ENCODE measurements around the gene NHS. TPM values are rescaled to one million over a fixed set of nuclear protein-coding genes. Genes with fewer than 3 reads are reported as not detected.

NHS gene
- total and polyA plus RNA-seq, 2 of the 4 experiments (the other 2 are of a cell fraction), result 0.36 to 0.90 TPM

DNA sequence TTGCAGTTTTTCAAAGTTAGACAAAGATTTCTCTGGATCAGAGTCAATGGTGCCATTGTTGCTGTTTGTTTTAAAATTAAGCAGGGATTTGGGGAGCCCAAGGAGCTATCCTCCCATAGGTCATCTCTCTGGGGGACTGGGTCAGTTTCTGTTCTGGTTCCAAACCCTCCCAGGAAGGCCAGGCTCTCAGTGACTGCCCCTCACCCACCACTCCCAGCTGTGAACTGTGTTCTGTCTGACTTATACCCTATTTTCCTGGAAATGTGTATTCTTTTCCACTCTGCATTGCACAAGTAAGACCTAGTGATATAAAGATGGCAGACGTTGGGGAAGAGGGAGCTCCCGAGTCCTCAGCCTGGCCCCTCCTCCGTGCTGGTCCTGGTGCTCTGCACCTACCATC, 65.8 kb downstream of the NHS start:
- H3K9me3 ChIP-seq (ENCODE audit: control insufficient read depth, insufficient read depth, low read length), result no peaks in the 10 kb centered on the region
- BruUV-seq (replicated peaks), result no TSS peak
- no peak overlapping the region for H3K27ac ChIP-seq (ENCODE audit: insufficient read depth, low read length)
- POLR2A ChIA-PET (ENCODE audit: unreplicated experiment), result no interaction called here
- no peak for TF ChIP-seq RCOR1 (IDR thresholded peaks at IDR 0.05; ENCODE audit: insufficient replicate concordance, low read length)
- H3K4me3 ChIP-seq (ENCODE audit: insufficient read depth, low read depth, low read length), result no peak overlapping the region
- no CpG with 5 or more reads among the region's 3 CpGs for WGBS, 2 experiments (ENCODE audit: extremely low coverage in 2 of 2, insufficient read length in 1 of 2)
- ATAC-seq (ENCODE audit: low read depth) (no peak), DNase-seq (no peak)
- no peak overlapping the region for H4K91ac ChIP-seq (ENCODE audit: insufficient read depth, low read depth, low read length)
- H3K9ac ChIP-seq (ENCODE audit: low read depth, low read length), result no peak overlapping the region
- CTCF ChIA-PET, result no interaction called here
- no peak overlapping the region for H2BK120ac ChIP-seq (ENCODE audit: low read depth, low read length)
- H2BK5ac ChIP-seq (ENCODE audit: low read depth, low read length, poor library complexity, severe bottlenecking), result no peak overlapping the region
- H2AK9ac ChIP-seq (replicated peaks; ENCODE audit: low read depth, low read length, poor library complexity), result no peak overlapping the region
- H3K23ac ChIP-seq (ENCODE audit: low read depth, low read length), result no peak overlapping the region
- intact Hi-C loops (cut with micrococcal nuclease) (no loop called here), in situ Hi-C loops (cut with MboI; ENCODE audit: low sequenced_read_pairs) (no loop called here), dilution Hi-C loops (cut with HindIII; ENCODE audit: low sequenced_read_pairs, unreplicated experiment) (no loop called here)
- no peak overlapping the region for H3K4me2 ChIP-seq (ENCODE audit: low read depth, low read length)
- no peak overlapping the region for H3K56ac ChIP-seq (ENCODE audit: extremely low read depth, insufficient read depth, low read length)
- H3K79me1 ChIP-seq (ENCODE audit: low read depth in 1 of 2, low read length in 2 of 2), result no peaks in the 10 kb centered on the region
- H3K4me1 ChIP-seq (ENCODE audit: control insufficient read depth, insufficient read depth, low read length), result peaks cover 4% of the 10 kb centered on the region; the same call in 1 of the 2 replicates
- H4K20me1 ChIP-seq (ENCODE audit: insufficient read depth, low read length), result no peaks in the 10 kb centered on the region
- peaks cover 6% of the 10 kb centered on the region; the same call in 1 of the 2 replicates for H3K27me3 ChIP-seq (ENCODE audit: control insufficient read depth, insufficient read depth, low read length)
- H3K4ac ChIP-seq (ENCODE audit: low read depth, low read length), result no peak overlapping the region
- no peak overlapping the region for H2BK15ac ChIP-seq (ENCODE audit: low read depth, low read length)
- H3K36me3 ChIP-seq (ENCODE audit: control insufficient read depth, insufficient read depth, low read length), result no peaks in the 10 kb centered on the region
- no peak overlapping the region for H3K14ac ChIP-seq (replicated peaks; ENCODE audit: low read depth, low read length)
- 0 out of 2 replicates have a peak, but pooled peaks cover 2% of the 10 kb centered on the region for H3K9me1 ChIP-seq (ENCODE audit: insufficient read depth, low read length)
- H2AK5ac ChIP-seq (ENCODE audit: low read depth, low read length), result no peak overlapping the region
- H3K18ac ChIP-seq (ENCODE audit: low read depth, low read length), result no peak overlapping the region
- H4K8ac ChIP-seq (ENCODE audit: low read depth in 2 of 2, low read length in 2 of 2), result no peak overlapping the region
- H4K5ac ChIP-seq (ENCODE audit: low read depth, low read length), result no peak overlapping the region
- no peak overlapping the region for H2AFZ ChIP-seq (replicated peaks; ENCODE audit: low read length, poor library complexity)
- no peak overlapping the region for H2BK20ac ChIP-seq (ENCODE audit: low read depth, low read length)
